IMR-90 (cell line): ENCODE data around the gene SLC30A1.

ENCODE experiments used
- BHLHE40 ChIP-seq: fragments of 150-350 bp; IDR thresholded peaks from 2 replicates; pipeline ENCODE4 v1.6.1; 2016; ENCODE audit warnings: mild to moderate bottlenecking, low read depth, low read length
- CTCF ChIP-seq: conservative IDR thresholded peaks from 2 replicates; pipeline ENCODE4 v1.5.1; 2012; ENCODE audit warnings: mild to moderate bottlenecking, low read depth, low read length, improper control_type of control experiment
- RAD21 ChIP-seq: IDR thresholded peaks from 2 replicates; pipeline ENCODE4 v1.6.1; 2012; ENCODE audit warnings: low read length, improper control_type of control experiment

- TF ChIP-seq RAD21 (peak; percentile 8; the same call in 1 of the 2 replicates), CTCF (no peak), BHLHE40 (peak; percentile 99)
Observed at GRCh38 chr1:211613108-211613947, 34.4 kb upstream of the SLC30A1 start.
